ENCODE data around the gene SAP25.
"Not testable (repeated sequence)": the region's sequence is repeated elsewhere in the genome, so short reads cannot be mapped to it uniquely, and the experiment has no call there.

- TF ChIP-seq, protein P1, sequence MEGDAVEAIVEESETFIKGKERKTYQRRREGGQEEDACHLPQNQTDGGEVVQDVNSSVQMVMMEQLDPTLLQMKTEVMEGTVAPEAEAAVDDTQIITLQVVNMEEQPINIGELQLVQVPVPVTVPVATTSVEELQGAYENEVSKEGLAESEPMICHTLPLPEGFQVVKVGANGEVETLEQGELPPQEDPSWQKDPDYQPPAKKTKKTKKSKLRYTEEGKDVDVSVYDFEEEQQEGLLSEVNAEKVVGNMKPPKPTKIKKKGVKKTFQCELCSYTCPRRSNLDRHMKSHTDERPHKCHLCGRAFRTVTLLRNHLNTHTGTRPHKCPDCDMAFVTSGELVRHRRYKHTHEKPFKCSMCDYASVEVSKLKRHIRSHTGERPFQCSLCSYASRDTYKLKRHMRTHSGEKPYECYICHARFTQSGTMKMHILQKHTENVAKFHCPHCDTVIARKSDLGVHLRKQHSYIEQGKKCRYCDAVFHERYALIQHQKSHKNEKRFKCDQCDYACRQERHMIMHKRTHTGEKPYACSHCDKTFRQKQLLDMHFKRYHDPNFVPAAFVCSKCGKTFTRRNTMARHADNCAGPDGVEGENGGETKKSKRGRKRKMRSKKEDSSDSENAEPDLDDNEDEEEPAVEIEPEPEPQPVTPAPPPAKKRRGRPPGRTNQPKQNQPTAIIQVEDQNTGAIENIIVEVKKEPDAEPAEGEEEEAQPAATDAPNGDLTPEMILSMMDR (IDR thresholded peaks at IDR 0.05), result not testable (repeated sequence)
- not testable (repeated sequence) for TF ChIP-seq POLR2A, EP300 (IDR thresholded peaks at IDR 0.05)
Observed at GRCh38 chr7:100528108-100528866, 45.4 kb downstream of the SAP25 start.

Data from tibial nerve (tissue), 4 donors.